Lung microvascular endothelial cell (primary cell): ENCODE data around the gene OOSP3. TPM values are rescaled to one million over a fixed set of nuclear protein-coding genes. Genes with fewer than 3 reads are reported as not detected.
A peak's percentile ranks its signal among the peaks of the same experiment; 100 is the strongest.
"Not testable (repeated sequence)": the region's sequence is repeated elsewhere in the genome, so short reads cannot be mapped to it uniquely, and the experiment has no call there.

Experiments
- DNase-seq, 2 donors: peaks; one replicate each; pipeline versions ENCODE4 v3.0.0 to v3.0.0-alpha.2; 2010; ENCODE audit warnings: low read depth in 2 of 2
- total RNA-seq: library from RNA; depleted of rRNA; stranded (reverse); fragments of >200 nt; gene quantifications from 2 replicates; pipeline ENCODE4 v1.2.1, GENCODE V29; 2014

Gene OOSP3, protein sequence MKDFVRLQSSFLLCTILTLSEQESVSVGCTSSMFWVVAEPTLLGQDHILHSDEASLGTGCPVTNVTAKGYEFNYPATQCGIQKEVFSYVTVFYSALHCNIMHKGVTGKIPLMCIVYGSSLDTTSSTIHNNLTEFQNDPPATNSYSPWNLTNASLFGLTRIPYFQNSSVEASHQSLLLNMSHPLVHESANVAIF
- total RNA-seq = not detected in 2 replicates

DNA sequence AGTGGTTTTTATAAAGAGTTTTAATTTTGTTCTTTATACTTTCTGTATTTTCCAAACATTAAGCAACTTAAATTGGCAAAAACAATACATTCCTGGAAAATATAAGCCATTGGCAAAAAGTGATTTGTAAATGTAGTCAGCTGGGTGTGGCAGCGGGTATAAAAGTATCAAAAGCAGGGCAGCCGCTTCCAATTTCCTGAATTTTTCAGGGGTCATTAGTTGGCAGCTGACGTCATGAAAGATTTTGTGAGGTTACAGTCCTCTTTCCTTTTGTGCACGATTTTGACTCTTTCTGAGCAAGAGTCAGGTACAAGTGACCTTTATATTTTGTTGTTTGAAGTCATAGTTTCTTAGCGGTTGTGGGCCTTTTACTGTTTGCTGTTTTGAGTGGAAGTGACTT is at the start of gene OOSP3:
Gene OOSP3 (plus strand): TSS at position 208 of the 400 bp plus-strand sequence. CDS start 27 bp downstream, at position 235.
- peak in 1 of 2 donors; percentile 12 for DNase-seq

DNA sequence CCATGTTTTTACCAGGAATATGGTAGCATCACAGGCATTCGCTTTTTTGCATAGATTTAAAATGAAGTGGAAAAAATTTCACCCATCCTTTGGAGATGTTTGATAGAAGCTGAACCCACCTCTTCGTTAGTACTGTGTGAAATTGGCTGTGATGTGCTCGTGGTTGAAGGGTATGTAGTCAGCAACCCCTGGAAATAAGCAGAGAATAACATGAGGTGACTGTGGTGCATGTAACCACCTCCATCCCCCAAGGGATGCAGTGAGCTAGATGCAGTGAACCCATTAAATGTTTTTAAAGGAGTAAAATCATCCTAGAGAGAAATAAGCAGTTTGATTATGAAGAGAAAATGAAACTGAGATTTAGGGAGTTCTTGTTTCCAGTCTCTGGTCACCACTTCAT is 49.2 kb upstream of the OOSP3 start:
- DNase-seq = no peak

DNA sequence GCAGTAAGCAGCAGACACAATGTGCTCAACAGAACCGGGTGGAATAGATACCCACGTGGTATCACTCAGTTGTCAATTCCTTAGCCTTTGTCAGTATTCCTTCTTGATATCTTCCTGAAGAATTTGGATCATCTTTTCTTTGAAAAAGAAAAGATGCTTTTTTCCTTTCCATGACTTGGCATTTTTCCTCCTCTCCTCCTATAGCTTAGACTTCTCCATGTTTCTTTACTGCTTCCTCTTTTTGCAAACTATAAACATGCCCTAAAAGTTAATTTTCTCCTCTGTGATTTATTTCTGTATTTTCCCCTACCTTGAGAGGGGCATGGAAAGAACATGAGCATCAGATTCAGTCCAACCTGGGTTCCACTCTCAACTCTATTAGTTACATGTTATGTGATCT is 45.0 kb upstream of the OOSP3 start:
- no peak for DNase-seq

DNA sequence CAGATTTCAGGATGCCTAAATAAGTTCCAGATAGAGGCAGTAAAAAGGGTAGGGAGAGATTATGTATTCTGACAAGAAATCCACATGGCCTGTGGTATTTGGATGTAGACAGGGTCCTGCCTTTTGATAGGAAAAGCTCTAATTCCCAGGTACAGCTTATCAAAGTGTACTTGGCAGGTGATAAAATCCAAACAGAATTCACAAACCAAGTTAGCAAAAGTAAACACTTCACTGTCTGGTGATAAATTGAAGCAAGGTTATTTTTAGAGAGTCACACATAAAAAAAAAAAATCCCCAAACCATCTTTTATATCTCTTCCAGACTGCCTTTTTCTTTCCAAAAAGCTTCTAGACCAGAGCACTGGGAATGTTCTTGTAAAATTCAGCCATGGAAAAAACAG is 39.0 kb upstream of the OOSP3 start:
- no peak for DNase-seq

DNA sequence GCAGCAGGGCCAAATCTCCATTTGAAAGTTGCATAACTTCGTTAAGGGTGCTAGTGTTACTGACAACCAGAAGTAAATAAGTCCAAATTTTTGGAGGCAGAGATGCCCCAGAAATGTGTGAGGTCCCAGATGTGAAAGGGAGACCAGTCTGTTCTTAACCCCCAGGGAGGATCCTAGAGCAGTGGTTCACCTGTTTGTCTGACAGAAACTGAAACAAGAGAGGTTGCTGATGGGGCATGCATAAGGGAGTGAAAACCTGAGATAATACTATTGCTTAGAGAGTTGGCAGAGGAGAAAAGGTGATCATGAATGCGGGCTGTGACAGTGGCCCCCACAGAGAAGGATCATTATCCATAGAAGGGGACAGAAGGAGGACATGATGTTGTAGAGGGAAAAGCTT is 37.1 kb upstream of the OOSP3 start:
- no peak for DNase-seq

DNA sequence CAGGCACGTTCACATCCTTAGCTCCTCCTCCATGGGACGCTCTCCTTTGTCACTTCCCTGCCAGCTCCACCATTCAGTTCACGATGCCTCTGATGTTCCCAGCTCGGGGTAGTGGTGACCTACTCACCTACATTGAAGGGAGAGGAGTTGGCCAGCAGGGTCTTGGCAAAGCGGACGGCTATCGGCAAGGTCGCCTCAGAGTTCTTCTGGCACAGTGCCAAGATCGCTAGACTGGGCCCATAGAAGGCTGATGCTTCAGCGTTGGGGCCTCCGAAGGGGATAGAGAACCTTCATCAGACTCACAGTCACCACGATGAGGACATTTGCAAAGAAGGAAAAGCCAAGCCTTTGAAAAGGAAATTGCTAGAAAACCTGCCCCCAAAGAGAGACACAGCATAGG is 36.3 kb upstream of the OOSP3 start:
- DNase-seq = no peak

DNA sequence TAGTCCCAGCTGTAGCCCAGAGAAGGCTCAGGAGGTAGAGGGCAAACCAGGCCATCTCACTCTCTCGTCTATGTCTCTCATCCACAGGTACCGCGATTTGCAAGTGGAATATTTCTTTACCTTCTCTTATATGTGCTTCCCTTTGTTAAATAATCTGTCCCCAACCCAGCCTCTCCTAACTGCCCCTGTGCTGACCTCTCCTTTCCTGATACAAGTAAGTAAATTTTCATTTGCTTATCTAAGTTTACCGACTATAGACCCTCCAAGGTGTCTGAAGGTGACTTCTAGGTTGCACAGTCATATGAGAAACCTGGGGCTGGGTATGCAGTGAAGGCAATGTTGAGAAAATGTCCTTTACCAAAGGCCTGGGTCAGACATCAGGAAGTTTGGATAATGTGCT is 33.2 kb upstream of the OOSP3 start, which contains the start of gene CBLIF:
Gene CBLIF (minus strand): TSS at position 101 of the 400 bp plus-strand sequence. CDS start 46 bp downstream, at position 55.
- no peak for DNase-seq

DNA sequence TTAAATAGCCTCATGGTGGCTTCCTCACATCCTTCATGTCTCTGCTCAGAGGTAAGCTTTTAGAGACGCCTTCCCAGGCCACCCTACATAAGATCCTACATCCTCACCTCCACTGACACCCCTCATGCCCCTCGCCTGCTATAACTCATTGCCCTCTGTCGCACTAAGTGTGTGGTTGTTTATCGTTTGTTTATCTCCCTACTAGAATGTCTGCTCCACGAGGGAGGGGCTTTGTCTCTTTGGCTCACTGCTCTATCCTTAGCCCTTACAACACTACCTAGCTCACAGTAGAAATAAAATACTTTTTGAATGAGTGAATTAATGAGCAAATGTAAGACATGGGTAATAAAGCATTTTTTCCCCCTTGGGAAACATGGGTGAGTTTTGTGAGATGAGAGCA is 32.0 kb upstream of the OOSP3 start:
- no peak for DNase-seq

DNA sequence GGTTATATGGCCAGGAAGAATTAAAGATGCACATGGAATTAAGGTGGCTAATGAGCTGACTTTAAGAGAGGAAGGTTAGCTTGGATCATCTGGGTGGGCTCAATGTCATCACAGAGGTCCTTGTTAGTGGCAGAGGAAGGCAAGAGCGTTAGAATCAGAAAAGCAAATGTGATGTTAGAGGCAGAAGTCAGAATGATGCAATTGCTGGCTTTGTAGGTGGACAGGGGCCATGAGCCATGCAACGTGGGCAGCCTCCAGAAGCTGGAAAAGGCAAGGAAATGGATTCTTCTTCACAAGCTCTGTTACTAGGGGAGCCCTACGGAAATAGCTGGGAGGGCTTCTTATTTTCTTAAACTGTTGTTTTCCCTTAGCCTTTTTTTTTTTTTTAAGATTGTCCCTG is 31.0 kb upstream of the OOSP3 start:
- DNase-seq = no peak

DNA sequence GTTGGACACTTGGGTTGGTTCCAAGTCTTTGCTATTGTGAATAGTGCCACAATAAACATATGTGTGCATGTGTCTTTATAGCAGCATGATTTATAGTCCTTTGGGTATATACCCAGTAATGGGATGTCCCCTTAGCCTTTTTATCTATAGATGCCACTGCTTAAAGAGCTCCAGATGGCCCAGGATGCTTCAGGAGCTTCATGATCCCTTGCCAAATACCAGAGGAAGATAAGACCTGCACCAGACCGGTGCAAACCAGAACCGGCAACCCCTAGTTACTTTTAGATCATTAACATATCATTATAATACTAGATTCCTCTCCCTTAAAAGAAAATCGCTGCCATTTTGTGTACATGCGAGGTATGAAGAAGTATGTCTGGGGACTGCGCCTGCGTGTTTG is 30.1 kb upstream of the OOSP3 start:
- DNase-seq = not testable (repeated sequence)

DNA sequence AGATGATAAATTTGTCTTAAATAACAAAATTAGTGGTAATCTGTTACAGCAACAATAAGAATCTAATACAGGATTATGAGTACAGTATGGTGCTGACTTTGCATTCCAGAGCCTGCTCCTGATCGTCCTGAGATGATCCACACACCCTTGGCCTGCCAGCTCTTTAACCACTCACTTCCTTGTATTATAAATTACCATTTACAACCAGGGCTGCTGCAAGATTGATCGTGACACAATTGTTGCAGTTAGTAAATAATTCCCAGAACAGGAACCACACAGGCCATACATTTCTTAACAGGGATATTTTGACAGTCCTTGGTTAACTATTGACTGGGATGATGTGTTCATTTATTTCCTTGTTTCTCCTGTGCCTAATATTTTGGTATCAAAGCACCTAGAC is 29.5 kb upstream of the OOSP3 start:
- DNase-seq = peak in 1 of 2 donors; percentile 18

DNA sequence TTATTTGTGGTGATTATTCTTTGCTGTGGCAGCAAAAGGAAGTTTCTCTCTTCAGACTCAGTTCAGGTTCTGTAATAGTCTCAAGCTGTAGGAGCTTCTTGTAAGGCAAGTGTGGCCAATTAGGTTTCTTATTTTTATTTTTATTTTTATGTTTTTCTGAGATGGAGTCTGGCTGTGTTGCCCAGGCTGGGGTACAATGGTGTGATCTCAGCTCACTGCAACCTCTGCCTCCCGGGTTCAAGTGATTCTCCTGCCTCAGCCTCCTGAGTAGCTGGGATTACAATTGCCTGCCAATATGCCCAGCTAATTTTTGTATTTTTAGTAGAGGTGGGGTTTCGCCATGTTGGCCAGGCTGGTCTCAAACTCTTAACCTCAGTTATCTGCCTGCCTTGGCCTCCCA is 29.0 kb upstream of the OOSP3 start:
- not testable (repeated sequence) for DNase-seq

DNA sequence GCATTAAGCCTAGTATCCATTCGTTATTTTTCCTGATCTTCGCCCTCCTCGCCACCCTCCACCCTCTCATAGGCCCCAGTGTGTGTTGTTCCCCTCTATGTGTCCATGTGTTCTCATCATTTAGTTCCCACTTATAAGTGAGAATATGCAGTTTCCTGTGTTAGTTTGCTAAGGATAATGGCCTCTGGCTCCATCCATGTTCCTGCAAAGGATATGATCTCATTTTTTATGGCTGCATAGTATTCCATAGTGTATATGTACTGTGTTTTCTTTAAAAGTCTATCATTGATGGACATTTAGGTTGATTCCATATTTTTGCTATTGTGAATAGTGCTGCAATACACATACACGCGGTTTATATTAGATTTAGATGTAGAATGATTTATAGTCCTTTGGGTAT is 27.2 kb upstream of the OOSP3 start:
- DNase-seq = not testable (repeated sequence)

DNA sequence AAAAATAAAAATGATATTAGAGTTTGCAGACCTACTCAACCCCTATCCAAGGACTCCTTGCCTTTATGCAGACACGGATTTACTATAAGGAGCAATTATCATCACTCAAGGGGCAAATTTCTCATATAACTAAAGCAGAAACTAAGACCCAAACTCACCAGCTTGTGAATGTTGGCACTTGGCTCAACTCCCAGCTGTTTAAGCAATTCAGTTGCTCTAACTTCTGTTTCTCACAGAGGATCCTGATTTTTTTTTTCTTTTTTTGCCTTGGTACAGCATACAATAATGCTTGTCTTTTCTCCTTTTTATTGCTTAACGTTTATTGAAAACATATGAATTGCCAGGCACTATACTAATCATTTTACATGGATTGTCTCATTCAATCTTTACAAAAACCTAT is 23.7 kb upstream of the OOSP3 start:
- DNase-seq = no peak

DNA sequence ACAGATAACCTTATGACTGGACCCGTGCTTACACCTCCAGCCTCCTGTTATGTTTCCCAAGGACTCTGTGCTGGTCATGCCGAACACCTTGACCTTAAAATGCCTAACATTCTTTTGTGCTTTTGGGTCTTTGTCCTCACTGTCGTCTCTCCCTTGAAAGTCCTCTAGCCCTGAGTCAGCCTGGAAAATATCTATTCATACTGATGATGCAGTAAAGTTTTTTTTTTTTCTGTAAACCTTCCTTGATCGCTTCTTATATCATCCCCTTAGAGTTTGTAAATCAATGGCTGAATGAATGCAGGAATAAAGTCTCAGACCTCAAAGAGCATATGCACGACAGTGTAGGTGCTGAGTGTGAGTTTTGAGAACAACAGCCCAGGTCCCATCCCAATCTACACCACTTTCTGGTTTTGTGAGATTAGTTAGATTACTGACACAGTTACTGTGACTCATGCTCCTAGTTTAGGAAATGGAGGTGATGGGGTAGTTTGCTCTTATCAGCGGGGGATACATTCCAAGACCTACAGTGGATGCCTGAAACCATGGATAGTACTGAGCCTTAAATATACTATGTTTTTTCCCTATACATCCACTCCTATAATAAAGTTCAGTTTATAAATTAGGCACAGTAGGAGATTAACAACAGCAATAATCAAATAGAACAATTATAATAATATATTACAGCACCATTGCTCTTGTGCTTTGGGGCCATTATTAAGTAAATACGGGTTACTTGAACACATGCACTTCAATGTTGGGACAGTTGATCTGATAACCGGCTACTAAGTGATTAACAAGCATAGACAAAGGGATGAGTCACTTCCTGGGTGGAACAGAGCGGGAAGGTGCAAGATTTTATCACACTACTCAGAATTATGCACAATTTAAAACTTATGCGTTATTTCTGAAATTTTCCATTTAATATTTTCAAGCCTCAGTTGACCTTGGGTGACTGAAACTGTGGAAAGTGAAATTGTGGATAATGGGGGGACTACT is 20.8 kb upstream of the OOSP3 start:
- peak; percentile 12 to 47 for DNase-seq

DNA sequence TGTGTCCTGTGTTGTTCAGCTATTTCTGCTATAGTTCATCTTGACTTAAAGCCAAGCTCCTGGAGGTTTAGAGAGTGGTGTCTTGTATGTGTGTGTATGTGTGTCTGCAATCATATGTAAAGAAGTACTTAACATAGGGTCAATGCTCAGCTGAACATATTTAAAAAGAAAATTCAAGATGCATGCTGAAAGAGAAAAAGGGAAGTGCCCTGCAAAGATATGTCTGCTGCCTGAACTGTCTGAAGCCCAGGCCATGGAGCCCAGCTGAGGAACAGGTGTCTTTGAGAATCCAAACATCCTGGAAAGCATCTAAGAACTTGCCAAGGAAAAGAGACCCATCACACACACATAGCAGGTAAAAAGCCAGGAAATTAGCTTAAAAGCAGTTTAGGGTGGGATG is 18.9 kb upstream of the OOSP3 start:
- DNase-seq = no peak

DNA sequence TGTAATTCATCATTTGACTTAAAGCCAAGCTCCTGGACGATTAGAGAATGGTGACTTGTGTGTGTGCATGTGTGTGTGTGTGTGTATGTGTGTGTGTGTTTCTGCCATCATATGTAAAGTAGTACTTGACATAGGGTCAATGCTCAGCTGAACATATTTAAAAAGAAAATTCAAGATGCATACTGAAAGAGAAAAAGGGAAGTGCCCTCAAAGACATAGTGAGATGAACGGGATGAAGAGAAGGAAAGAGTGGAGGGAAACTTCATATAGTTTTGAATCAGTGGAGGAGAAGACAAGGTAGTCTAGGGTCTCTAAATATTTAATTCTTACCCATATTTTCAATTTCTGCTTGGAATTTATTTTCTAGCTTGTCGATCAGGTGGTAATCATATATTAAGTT is 16.3 kb upstream of the OOSP3 start:
- DNase-seq = peak; percentile 36 to 51

DNA sequence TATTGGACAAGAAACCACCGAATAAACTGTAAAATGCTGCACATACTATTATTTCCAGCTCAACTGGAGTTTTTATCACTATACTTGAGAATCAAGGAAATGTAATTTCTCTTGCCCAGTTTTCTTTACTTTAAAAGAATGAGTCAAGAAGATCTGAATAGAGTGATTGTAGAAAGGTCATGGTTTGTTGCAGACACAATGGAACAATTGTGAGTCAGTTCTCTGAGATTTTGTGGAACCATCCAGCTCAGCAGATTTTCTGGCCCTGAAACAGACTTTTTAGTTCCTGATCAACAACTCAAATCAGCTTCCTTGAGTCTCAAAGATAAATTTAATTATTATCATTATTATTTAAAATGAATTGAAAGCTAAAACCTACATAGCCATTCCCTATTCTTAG is 13.6 kb upstream of the OOSP3 start:
- DNase-seq = peak; percentile 43 to 80

DNA sequence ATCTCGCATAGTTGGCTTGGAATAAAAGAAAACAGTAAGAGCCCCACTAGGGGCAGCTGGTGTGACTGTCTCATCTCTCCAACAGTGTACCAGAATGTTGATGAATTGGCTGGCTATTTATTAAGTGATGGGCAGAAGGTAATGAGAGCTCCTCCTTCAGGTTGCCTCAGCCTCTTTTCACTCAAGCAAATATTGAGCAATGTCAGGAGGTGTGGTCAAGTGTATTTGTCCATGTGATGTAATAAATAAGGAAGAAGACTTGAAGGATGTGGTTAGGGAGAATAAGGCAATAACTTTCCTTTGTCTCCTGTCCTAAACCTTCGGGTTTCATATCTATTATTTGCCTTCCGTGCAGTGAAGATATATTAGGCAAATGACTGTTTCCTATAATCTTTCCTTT is 12.2 kb upstream of the OOSP3 start, which contains the start of gene TCN1:
Gene TCN1 (minus strand): TSS at position 91 of the 400 bp plus-strand sequence. CDS start 17 bp downstream, at position 74.
- DNase-seq = no peak

DNA sequence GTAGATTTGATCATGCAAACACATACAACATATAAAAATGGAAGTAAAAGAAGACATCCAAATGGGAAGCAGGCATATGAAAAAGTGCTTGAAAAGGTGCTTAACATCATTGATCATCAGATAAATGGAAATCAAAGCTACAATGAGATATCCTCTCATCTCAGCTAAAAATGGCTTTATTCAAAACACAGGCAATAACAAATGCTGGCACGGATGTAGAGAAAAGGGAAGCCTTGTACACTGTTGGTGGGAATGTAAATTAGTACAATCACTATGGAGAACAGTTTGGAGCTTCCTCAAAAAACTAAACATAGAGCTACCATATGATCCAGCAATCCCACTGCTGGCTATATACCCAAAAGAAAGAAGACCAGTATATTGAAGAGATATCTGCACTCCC is 11.7 kb upstream of the OOSP3 start:
- no peak for DNase-seq

DNA sequence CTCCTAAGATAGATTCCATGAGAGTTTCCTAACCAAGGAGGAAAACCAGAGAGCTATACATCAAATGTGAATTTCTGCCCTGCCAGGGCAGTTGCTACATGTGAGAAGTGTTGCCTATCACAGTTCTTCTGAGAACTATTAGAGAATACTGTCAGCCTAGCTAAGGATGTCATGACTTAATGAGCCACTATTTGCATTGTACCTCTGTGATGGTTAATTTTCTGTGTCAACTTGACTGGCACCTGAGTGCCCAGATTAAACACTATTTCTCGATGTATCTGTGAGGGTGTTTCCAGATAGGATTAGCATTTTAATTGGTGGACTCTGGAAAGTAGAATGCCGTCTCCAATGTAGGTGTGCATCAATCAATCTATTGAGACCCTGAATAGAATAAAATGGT is 10.6 kb upstream of the OOSP3 start:
- DNase-seq = no peak

DNA sequence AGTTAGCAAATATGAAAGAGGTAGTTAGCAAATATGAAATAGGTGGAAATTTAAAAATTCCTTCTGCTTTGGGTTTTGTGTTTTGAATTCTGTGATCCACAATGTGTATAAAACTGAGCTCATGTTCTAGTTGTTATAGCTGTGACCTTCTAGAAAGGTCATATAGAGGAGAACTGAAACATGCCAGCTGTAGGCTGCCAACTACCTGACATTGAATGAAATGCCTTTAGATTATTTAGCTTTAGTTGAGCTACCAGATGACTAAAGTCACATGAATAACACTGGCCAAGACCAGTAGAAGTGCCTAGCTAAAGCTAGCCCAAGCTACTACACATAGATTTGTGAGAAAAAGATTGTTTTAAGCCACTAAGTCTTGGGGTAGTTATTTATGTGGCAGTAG is 6.5 kb upstream of the OOSP3 start:
- no peak for DNase-seq
